ENCODE results near the gene MIGA2. TPM values are rescaled to one million over a fixed set of nuclear protein-coding genes. Genes with fewer than 3 reads are reported as not detected.

Gene MIGA2
- total RNA-seq, 1 donor from 2014 or later: 38.3 TPM

- H3K9me3 Mint-ChIP-seq: no peaks in the 10 kb centered on the region
- H3K36me3 Mint-ChIP-seq (ENCODE audit: low read depth): no peaks in the 10 kb centered on the region
- H3K27ac Mint-ChIP-seq (ENCODE audit: unreplicated experiment): no peak overlapping the region
- H3K4me1 Mint-ChIP-seq: peaks cover 24% of the 10 kb centered on the region
- TF ChIP-seq CTCF (conservative IDR thresholded peaks at IDR 0.05): no peak
- H3K27me3 Mint-ChIP-seq (ENCODE audit: low read depth): no peaks in the 10 kb centered on the region
- no peak overlapping the region for H3K4me3 Mint-ChIP-seq
- no peak for DNase-seq (ENCODE audit: low read depth, low spot score)
Measured at GRCh38 chr9:129021091-129021490, 15.3 kb upstream of the MIGA2 start.

- Mint-ChIP-seq H3K4me3 (no peak overlapping the region), H3K9me3 (no peaks in the 10 kb centered on the region), H3K4me1 (peaks cover 33% of the 10 kb centered on the region), H3K27me3 (ENCODE audit: low read depth) (no peaks in the 10 kb centered on the region), H3K36me3 (ENCODE audit: low read depth) (no peaks in the 10 kb centered on the region), H3K27ac (ENCODE audit: unreplicated experiment) (peak overlapping the region; percentile 81)
- DNase-seq (ENCODE audit: low read depth, low spot score): no peak
- TF ChIP-seq CTCF (conservative IDR thresholded peaks at IDR 0.05): no peak
Measured at GRCh38 chr9:129022037-129022436, 14.4 kb upstream of the MIGA2 start.

- Mint-ChIP-seq H3K4me3 (peak overlapping the region; percentile 62), H3K27me3 (ENCODE audit: low read depth) (no peaks in the 10 kb centered on the region), H3K27ac (ENCODE audit: unreplicated experiment) (peak overlapping the region; percentile 75), H3K4me1 (peaks cover 38% of the 10 kb centered on the region), H3K36me3 (ENCODE audit: low read depth) (no peaks in the 10 kb centered on the region), H3K9me3 (no peaks in the 10 kb centered on the region)
- TF ChIP-seq CTCF (conservative IDR thresholded peaks at IDR 0.05): no peak
- DNase-seq (ENCODE audit: low read depth, low spot score): no peak
Measured at GRCh38 chr9:129023036-129023907, 13.2 kb upstream of the MIGA2 start.

GRCh38 chr9:129023908-129024233 lies 12.6 kb upstream of the MIGA2 start:
- Mint-ChIP-seq H3K4me1 (peaks cover 39% of the 10 kb centered on the region), H3K27me3 (ENCODE audit: low read depth) (no peaks in the 10 kb centered on the region), H3K27ac (ENCODE audit: unreplicated experiment) (no peak overlapping the region)

GRCh38 chr9:129026442-129027223 lies 9.8 kb upstream of the MIGA2 start:
- Mint-ChIP-seq H3K4me3 (peak overlapping the region; percentile 87), H3K9me3 (no peaks in the 10 kb centered on the region), H3K4me1 (peaks cover 44% of the 10 kb centered on the region), H3K27ac (ENCODE audit: unreplicated experiment) (peak overlapping the region; percentile 87), H3K27me3 (ENCODE audit: low read depth) (no peaks in the 10 kb centered on the region), H3K36me3 (ENCODE audit: low read depth) (no peaks in the 10 kb centered on the region)
- DNase-seq (ENCODE audit: low read depth, low spot score): no peak
- TF ChIP-seq CTCF (conservative IDR thresholded peaks at IDR 0.05): no peak

More at GRCh38 chr9:129023908-129024233, 12.6 kb upstream of the MIGA2 start:
- no peak for TF ChIP-seq CTCF (conservative IDR thresholded peaks at IDR 0.05)
- no peaks in the 10 kb centered on the region for H3K9me3 Mint-ChIP-seq
- no peak for DNase-seq (ENCODE audit: low read depth, low spot score)
- no peaks in the 10 kb centered on the region for H3K36me3 Mint-ChIP-seq (ENCODE audit: low read depth)
- H3K4me3 Mint-ChIP-seq: peak overlapping the region; percentile 15
